K562 (cell line): ENCODE data around the gene TDRD5. TPM values are rescaled to one million over a fixed set of nuclear protein-coding genes. Genes with fewer than 3 reads are reported as not detected.

Source experiments
- ATAC-seq: fragments of 200-7000 bp; cut with Tn5 transposase; 3 replicates; pipeline ENCODE4 v1.9.1; 2020; ENCODE audit warnings: moderate library complexity
- BruUV-seq: library from RNA; stranded (reverse); fragments of 400-500 nt; replicated peaks from 2 replicates; lab custom pipeline; 2021; lab: Mats Ljungman, UMichigan
- CTCF ChIA-PET: fragments of 300-600 bp; formaldehyde crosslinking; extraction: SDS; loops from one replicate; lab custom pipeline; 2021; ENCODE audit warnings: low intra/inter-chr PET ratio; lab: Yijun Ruan, JAX
- POLR2A ChIA-PET: fragments of 300-600, 350-650 bp; sonication (Branson Sonifier 250); formaldehyde crosslinking; extraction: SDS; loops from one replicate; lab custom pipeline; 2021; ENCODE audit warnings: antibody characterized with exemption, inconsistent platforms; lab: Yijun Ruan, JAX
- DNase-seq, 4 experiments: peaks; one replicate each; pipeline versions ENCODE4 v3.0.0 to v3.0.0-alpha.2; 2011 to 2018; ENCODE audit warnings: low spot score in 3 of 4, mixed read lengths in 3 of 4; ENCODE audit errors: extremely low read depth in 1 of 4
- FAIRE-seq: peaks from 2 replicates; lab custom pipeline; 2011; peaks lifted over from hg19 to GRCh38; lab: Jason Lieb, UNC
- H2AFZ ChIP-seq: 2 replicates; pipeline ENCODE4 v1.6.0; 2011; ENCODE audit warnings: low read depth, low read length, control low read depth, inconsistent platforms
- H3K27ac ChIP-seq: fragments of 200-600 bp; 3 replicates; pipeline ENCODE4 v1.8.0; 2011; ENCODE audit warnings: low read depth, mild to moderate bottlenecking, control low read depth, inconsistent platforms, low read length, moderate library complexity, mixed read lengths; ENCODE audit errors: extremely low read depth
- H3K27me3 ChIP-seq, 2 experiments: fragments of 300-600 bp in 1 of 2; 2 replicates in 1 of 2; 3 replicates in 1 of 2; pipeline versions ENCODE4 v1.6.0 to v1.8.0; 2011; ENCODE audit warnings: inconsistent platforms in 2 of 2, low read length in 2 of 2, mild to moderate bottlenecking in 1 of 2, mixed read lengths in 1 of 2, moderate library complexity in 1 of 2; ENCODE audit not compliant: control insufficient read depth in 2 of 2, insufficient read depth in 2 of 2
- H3K36me3 ChIP-seq: fragments of 300-600 bp; 3 replicates; pipeline ENCODE4 v1.8.0; 2011; ENCODE audit warnings: mild to moderate bottlenecking, low read length, inconsistent platforms; ENCODE audit not compliant: control insufficient read depth, insufficient read depth
- H3K4me1 ChIP-seq, 2 experiments: fragments of 200-600 bp in 1 of 2; replicated peaks in 1 of 2; 2 replicates in 1 of 2; 3 replicates in 1 of 2; pipeline versions ENCODE4 v1.5.1 to v1.8.0; 2011; ENCODE audit warnings: inconsistent platforms in 2 of 2, low read length in 2 of 2, mild to moderate bottlenecking in 1 of 2, mixed read lengths in 1 of 2, moderate library complexity in 1 of 2; ENCODE audit not compliant: control insufficient read depth in 2 of 2, insufficient read depth in 2 of 2
- H3K4me2 ChIP-seq: 2 replicates; pipeline ENCODE4 v1.6.1; 2011; ENCODE audit warnings: low read length, control low read depth, inconsistent platforms, mixed read lengths; ENCODE audit not compliant: insufficient read depth
- H3K4me3 ChIP-seq: fragments of 200-600 bp; sonication (generic), shearing (Covaris generic); 2 replicates; pipeline ENCODE4 v1.5.1; 2016; ENCODE audit warnings: control low read depth, inconsistent platforms
- H3K79me2 ChIP-seq: fragments of 200-600 bp; 3 replicates; pipeline ENCODE4 v1.8.0; 2011; ENCODE audit warnings: low read length, inconsistent platforms; ENCODE audit not compliant: control insufficient read depth, insufficient read depth
- H3K9ac ChIP-seq, 2 experiments: 2 replicates each; pipeline versions ENCODE4 v1.6.0 to v1.6.1; 2011; ENCODE audit warnings: low read depth in 2 of 2, low read length in 2 of 2, control low read depth in 1 of 2, inconsistent platforms in 1 of 2, mild to moderate bottlenecking in 1 of 2, mixed read lengths in 1 of 2; ENCODE audit not compliant: insufficient read depth in 1 of 2
- H3K9me1 ChIP-seq: one replicate; pipeline ENCODE4 v1.6.0; 2011; ENCODE audit warnings: inconsistent platforms, mild to moderate bottlenecking, low read length, moderate library complexity; ENCODE audit not compliant: control insufficient read depth, insufficient read depth
- H3K9me3 ChIP-seq: replicated peaks from 2 replicates; pipeline ENCODE4 v1.5.1; 2011; ENCODE audit warnings: low read depth, low read length, inconsistent platforms; ENCODE audit not compliant: control insufficient read depth, insufficient read depth
- H4K20me1 ChIP-seq: replicated peaks from 2 replicates; pipeline ENCODE4 v1.6.1; 2011; ENCODE audit warnings: low read length, inconsistent platforms, mixed read lengths; ENCODE audit not compliant: control insufficient read depth, insufficient read depth
- NCOA4 ChIP-seq: fragments of 450-650 bp; IDR thresholded peaks from 2 replicates; pipeline ENCODE4 v1.6.1; 2018; ENCODE audit warnings: mild to moderate bottlenecking; ENCODE audit not compliant: partially characterized antibody
- NR1H2 ChIP-seq: sonication (generic); formaldehyde crosslinking; IDR thresholded peaks from 2 replicates; pipeline ENCODE4 v1.4.0; 2020; ENCODE audit warnings: mild to moderate bottlenecking, missing genetic modification reagents
- TBP ChIP-seq: optimal IDR thresholded peaks from 2 replicates; pipeline ENCODE3; 2011; ENCODE audit warnings: low read depth, low read length, improper control_type of control experiment
- ZBTB43 ChIP-seq: sonication (generic); formaldehyde crosslinking; IDR thresholded peaks from 2 replicates; pipeline ENCODE4 v1.8.0; 2023; ENCODE audit warnings: mild to moderate bottlenecking, missing genetic modification reagents
- WGBS: fragments of 100-300 bp; shearing (Covaris generic); methylation state at CpG from one replicate; pipeline ENCODE4 v1.1.6; 2016; ENCODE audit warnings: low coverage, mixed read lengths; ENCODE audit not compliant: insufficient coverage; ENCODE audit errors: missing lambda C conversion rate; 5-methylcytosine and 5-hydroxymethylcytosine counted together
- in situ Hi-C: fragments of 300-500 bp; cut with MboI; formaldehyde crosslinking; loops from 4 replicates; pipeline ENCODE4 v1.15.0; 2018; ENCODE audit warnings: inconsistent platforms, mixed read lengths
- intact Hi-C: fragments of 100-400 bp; cut with micrococcal nuclease; formaldehyde crosslinking; loops from 2 replicates; pipeline ENCODE4 v1.14.2; 2022
- polyA plus RNA-seq, 8 experiments: library from polyadenylated mRNA; depleted of rRNA in 4 of 8; stranded (reverse) in 5 of 8; unstranded in 3 of 8; fragments of >200 nt; fragmentation: Nextera tagmentation in 2 of 8; fragmentation: Illumina TruSeq in 1 of 8; extraction: Ambion mirVana in 2 of 8; extraction: Trizol in 1 of 8; gene quantifications; 2 replicates each; pipeline versions ENCODE4 v1.2.1 to v1.2.3, GENCODE V29; 2011 to 2014; ENCODE audit warnings: inconsistent platforms in 1 of 8, missing spikeins in 1 of 8
- total RNA-seq, 7 experiments: library from RNA; depleted of rRNA in 6 of 7; stranded (reverse); fragments of >200 nt in 6 of 7; fragmentation: Illumina TruSeq in 2 of 7; extraction: Trizol in 2 of 7; gene quantifications; 2 replicates each; pipeline versions ENCODE4 v1.2.1 to v1.2.3, GENCODE V29; 2011 to 2021; ENCODE audit warnings: low replicate concordance in 1 of 7
- TF ChIP-seq, protein P1 (sequence below), 3 experiments: fragments of 200-800 bp in 1 of 3; sonication (Bioruptor generic) in 1 of 3; sonication (generic) in 1 of 3; formaldehyde crosslinking in 1 of 3; IDR thresholded peaks; 2 replicates each; pipeline versions ENCODE4 v1.6.1 to v1.8.0; 2016 to 2022; ENCODE audit warnings: mild to moderate bottlenecking in 2 of 3, missing compliant biosample characterization in 2 of 3, missing genetic modification characterization in 2 of 3, missing genetic modification reagents in 1 of 3
- TF ChIP-seq, protein P2 (sequence below): fragments of 250-450 bp; sonication (Bioruptor Pico); IDR thresholded peaks from 2 replicates; pipeline ENCODE4 v1.5.0; 2021; ENCODE audit warnings: mild to moderate bottlenecking, moderate library complexity
- TF ChIP-seq, protein P3 (sequence below): fragments of 450-650 bp; IDR thresholded peaks from 2 replicates; pipeline ENCODE4 v1.6.1; 2016; ENCODE audit warnings: low read depth

The TDRD5 gene
- total and polyA plus RNA-seq, 9 of the 15 experiments (the other 6 are each of a cell fraction or from before 2014, with no cell fraction given), result 0.04 to 0.57 (median 0.26) TPM; not detected in 1

DNA sequence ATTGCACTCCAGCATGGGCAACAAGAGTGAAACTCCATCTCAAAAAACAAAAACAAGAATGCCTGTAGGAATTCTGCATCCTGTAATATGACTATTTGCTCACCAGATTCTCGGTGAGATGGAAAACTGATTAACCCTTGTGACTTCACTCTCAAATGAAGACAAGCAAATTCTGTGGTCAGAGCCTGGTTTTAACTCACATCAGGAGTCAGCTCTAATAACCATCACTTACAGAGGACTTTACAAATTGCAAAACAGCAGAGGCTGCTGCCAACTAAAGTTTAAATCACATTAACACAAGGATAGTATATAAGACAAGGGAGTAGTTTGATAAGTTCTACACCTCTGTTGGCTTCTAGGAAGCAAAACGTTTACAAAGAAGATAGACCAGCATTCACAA is 115.8 kb downstream of the TDRD5 start:
- in situ Hi-C loops, result loop anchor here (5.0 to 10.0 kb wide), 2 partner anchors 465 to 707 kb away; no protein-coding TSS in a partner anchor
- H3K36me3 ChIP-seq, result no peaks in the 10 kb centered on the region
- DNase-seq (no peak), ATAC-seq (no peak), FAIRE-seq (no peak)
- no peaks in the 10 kb centered on the region for H3K4me1 ChIP-seq
- no peak overlapping the region for H3K4me2 ChIP-seq
- no TSS peak for BruUV-seq
- H2AFZ ChIP-seq, result no peak overlapping the region
- CTCF ChIA-PET, result interaction anchor here (1.7 to 2.8 kb wide), 4 partner anchors 102 to 775 kb away, joined by 8 to 26 read pairs (median 21); no protein-coding TSS in a partner anchor
- POLR2A ChIA-PET, result no interaction called here
- no peak overlapping the region for H3K4me3 ChIP-seq
- 0% methylated on average over 2 of the region's 2 CpGs for WGBS
- H3K9me3 ChIP-seq, result no peaks in the 10 kb centered on the region
- intact Hi-C loops, result loop anchor here (2.0 to 5.0 kb wide), 2 partner anchors 535 to 775 kb away; no protein-coding TSS in a partner anchor
- H3K9ac ChIP-seq, result no peak overlapping the region
- H4K20me1 ChIP-seq, result no peaks in the 10 kb centered on the region
- no peaks in the 10 kb centered on the region for H3K9me1 ChIP-seq
- H3K27me3 ChIP-seq, result peaks cover 0 to 3% of the 10 kb centered on the region in 2 experiments; a peak in 2 of 5 replicates
- H3K79me2 ChIP-seq, result no peaks in the 10 kb centered on the region
- H3K27ac ChIP-seq, result no peak overlapping the region
- TF ChIP-seq, protein P1, sequence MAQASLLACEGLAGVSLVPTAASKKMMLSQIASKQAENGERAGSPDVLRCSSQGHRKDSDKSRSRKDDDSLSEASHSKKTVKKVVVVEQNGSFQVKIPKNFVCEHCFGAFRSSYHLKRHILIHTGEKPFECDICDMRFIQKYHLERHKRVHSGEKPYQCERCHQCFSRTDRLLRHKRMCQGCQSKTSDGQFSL (CRISPR knock-in tag; IDR thresholded peaks at IDR 0.05), result no peak
- TF ChIP-seq, protein P1 (tag; IDR thresholded peaks at IDR 0.05), result no peak
- TF ChIP-seq, protein P2, sequence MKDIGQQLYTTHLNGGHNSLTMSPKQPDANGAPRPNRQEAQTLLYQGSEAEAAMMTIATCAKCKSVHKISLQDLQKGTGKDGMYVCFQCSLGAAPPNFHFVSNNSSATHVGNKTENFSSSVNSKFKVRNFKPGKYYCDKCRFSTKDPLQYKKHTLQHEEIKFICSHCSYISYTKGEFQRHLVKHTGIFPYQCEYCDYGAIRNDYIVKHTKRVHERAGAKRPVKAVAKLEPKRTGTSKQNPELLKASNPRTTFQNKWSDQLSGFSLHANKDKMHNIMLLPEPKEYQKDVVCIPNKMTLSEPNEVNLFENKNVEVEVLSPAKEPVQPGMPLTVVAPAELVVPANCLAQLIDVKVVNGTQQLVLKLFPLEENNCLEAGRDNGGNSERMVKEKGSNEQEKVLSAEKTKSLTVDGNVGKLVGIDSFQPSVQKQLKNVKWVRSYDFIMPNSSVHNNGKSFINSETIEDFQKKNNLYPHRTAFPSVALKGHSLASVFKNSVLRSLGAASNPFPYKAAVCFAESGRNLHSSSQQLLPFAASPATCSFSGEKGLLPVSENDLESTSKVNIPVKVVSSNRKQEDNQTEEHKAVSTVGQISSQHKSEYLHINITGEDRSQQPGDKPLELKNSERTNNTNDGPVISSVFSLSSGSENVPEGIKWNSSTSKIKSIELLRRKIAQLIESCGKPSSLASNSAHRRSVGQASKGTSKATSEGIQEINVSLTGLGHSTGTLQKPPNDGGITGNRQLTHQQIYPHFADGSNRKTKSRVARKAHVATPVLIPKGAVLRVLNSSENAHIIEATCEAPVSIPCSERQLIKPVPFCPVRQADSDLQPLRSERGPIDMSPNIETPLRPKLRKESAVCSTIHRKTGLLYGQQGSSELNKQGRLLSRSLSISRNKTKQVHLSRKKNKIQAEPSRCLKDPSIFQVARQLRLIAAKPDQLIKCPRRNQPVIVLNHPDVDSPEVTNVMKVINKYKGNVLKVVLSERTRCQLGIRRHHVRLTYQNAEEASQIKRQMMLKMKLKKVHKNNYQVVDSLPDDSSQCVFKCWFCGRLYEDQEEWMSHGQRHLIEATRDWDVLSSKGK (CRISPR knock-in tag), result no peak
- TF ChIP-seq NCOA4 (no peak), TBP (no peak), NR1H2 (CRISPR knock-in tag) (no peak), ZBTB43 (CRISPR knock-in tag) (no peak)
- TF ChIP-seq, protein P3, sequence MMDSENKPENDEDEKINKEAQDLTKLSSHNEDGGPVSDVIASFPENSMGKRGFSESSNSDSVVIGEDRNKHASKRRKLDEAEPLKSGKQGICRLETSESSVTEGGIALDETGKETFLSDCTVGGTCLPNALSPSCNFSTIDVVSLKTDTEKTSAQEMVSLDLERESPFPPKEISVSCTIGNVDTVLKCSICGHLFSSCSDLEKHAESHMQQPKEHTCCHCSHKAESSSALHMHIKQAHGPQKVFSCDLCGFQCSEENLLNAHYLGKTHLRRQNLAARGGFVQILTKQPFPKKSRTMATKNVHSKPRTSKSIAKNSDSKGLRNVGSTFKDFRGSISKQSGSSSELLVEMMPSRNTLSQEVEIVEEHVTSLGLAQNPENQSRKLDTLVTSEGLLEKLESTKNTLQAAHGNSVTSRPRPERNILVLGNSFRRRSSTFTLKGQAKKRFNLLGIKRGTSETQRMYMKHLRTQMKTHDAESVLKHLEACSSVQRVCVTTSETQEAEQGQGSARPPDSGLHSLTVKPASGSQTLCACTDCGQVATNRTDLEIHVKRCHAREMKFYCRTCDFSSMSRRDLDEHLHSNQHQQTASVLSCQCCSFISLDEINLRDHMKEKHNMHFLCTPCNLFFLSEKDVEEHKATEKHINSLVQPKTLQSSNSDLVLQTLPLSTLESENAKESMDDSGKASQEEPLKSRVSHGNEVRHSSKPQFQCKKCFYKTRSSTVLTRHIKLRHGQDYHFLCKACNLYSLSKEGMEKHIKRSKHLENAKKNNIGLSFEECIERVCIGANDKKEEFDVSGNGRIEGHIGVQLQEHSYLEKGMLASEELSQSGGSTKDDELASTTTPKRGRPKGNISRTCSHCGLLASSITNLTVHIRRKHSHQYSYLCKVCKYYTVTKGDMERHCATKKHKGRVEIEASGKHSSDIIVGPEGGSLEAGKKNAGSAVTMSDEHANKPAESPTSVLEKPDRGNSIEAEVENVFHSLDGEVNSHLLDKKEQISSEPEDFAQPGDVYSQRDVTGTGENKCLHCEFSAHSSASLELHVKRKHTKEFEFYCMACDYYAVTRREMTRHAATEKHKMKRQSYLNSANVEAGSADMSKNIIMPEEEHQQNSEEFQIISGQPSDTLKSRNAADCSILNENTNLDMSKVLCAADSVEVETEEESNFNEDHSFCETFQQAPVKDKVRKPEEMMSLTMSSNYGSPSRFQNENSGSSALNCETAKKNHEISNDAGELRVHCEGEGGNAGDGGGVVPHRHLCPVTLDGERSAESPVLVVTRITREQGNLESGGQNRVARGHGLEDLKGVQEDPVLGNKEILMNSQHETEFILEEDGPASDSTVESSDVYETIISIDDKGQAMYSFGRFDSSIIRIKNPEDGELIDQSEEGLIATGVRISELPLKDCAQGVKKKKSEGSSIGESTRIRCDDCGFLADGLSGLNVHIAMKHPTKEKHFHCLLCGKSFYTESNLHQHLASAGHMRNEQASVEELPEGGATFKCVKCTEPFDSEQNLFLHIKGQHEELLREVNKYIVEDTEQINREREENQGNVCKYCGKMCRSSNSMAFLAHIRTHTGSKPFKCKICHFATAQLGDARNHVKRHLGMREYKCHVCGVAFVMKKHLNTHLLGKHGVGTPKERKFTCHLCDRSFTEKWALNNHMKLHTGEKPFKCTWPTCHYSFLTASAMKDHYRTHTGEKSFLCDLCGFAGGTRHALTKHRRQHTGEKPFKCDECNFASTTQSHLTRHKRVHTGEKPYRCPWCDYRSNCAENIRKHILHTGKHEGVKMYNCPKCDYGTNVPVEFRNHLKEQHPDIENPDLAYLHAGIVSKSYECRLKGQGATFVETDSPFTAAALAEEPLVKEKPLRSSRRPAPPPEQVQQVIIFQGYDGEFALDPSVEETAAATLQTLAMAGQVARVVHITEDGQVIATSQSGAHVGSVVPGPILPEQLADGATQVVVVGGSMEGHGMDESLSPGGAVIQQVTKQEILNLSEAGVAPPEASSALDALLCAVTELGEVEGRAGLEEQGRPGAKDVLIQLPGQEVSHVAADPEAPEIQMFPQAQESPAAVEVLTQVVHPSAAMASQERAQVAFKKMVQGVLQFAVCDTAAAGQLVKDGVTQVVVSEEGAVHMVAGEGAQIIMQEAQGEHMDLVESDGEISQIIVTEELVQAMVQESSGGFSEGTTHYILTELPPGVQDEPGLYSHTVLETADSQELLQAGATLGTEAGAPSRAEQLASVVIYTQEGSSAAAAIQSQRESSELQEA, result no peak
